ENCODE measurements around the gene SMIM33. TPM values are rescaled to one million over a fixed set of nuclear protein-coding genes. Genes with fewer than 3 reads are reported as not detected.
"Not testable (repeated sequence)": the region's sequence is repeated elsewhere in the genome, so short reads cannot be mapped to it uniquely, and the experiment has no call there.

SMIM33 gene
- total and polyA plus RNA-seq, 5 donors from 2014 or later: 0.08 to 1.9 (median 0.72) TPM

GRCh38 chr5:139479729-139480128 lies 8.9 kb downstream of the SMIM33 start:
- Mint-ChIP-seq H3K4me1 (peaks cover 0 to 67% (median 40%) of the 10 kb centered on the region in 4 donors), H3K27ac (peak overlapping the region in 2 of 3 donors; percentile 88 to 89), H3K36me3 (peaks cover 23% of the 10 kb centered on the region), H3K4me3 (peak overlapping the region in 2 of 4 donors; percentile 43 to 61)
- H3K9me3 ChIP-seq (ENCODE audit: control insufficient read depth in 2 of 2, low read length in 2 of 2); H3K4me3 ChIP-seq (ENCODE audit: low read depth, low read length); H3K27me3 ChIP-seq (ENCODE audit: control insufficient read depth, insufficient read depth, low read length); ATAC-seq (ENCODE audit: low read depth in 2 of 2); H3K27me3 Mint-ChIP-seq; DNase-seq; H3K9me3 Mint-ChIP-seq: not testable (repeated sequence)
- Histone ChIP-seq H3K36me3 (ENCODE audit: control insufficient read depth, insufficient read depth, low read length) (peaks cover 47% of the 10 kb centered on the region), H3K4me1 (ENCODE audit: control insufficient read depth, insufficient read depth, low read length, poor library complexity, severe bottlenecking) (peaks cover 66% of the 10 kb centered on the region), H3K27ac (ENCODE audit: insufficient read depth, low read length, poor library complexity, severe bottlenecking) (peak overlapping the region; percentile 23)

DNA sequence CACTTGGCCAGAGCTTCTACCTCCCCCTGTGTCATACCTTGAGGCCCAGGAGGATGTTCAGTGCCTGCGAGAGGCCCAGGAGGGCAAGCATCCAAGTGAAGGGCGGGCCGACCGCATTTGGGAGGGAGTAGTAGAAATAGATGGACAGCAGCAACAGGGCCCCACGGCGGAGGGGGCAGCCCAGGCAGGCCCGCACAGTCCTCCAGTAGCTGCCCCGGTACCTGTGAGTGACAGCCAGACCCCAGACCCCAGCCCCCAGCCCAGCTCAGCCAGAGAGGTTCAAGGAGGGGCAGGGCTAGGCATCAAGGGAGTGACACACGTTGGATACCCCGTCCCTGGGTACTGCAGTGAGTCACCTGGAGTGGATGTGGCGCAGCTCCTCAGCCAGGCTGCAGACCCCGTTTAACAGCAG lies 10.3 kb downstream of the SMIM33 start:
- Histone ChIP-seq H3K36me3 (ENCODE audit: control insufficient read depth, insufficient read depth, low read length) (peaks cover 34% of the 10 kb centered on the region), H3K27me3 (ENCODE audit: control insufficient read depth, insufficient read depth, low read length) (no peaks in the 10 kb centered on the region), H3K4me1 (ENCODE audit: control insufficient read depth, insufficient read depth, low read length, poor library complexity, severe bottlenecking) (peaks cover 52% of the 10 kb centered on the region), H3K9me3 (ENCODE audit: control insufficient read depth in 2 of 2, low read length in 2 of 2) (no peaks in the 10 kb centered on the region), H3K4me3 (ENCODE audit: low read depth, low read length) (peak overlapping the region; percentile 97), H3K27ac (ENCODE audit: insufficient read depth, low read length, poor library complexity, severe bottlenecking) (peak overlapping the region; percentile 83)
- Mint-ChIP-seq H3K27ac (peak overlapping the region; percentile 94 to 98 (median 98)), H3K4me1 (peaks cover 0 to 54% (median 27%) of the 10 kb centered on the region in 4 donors), H3K9me3 (no peaks in the 10 kb centered on the region), H3K4me3 (peak overlapping the region; percentile 90 to 94 (median 93)), H3K36me3 (peaks cover 15% of the 10 kb centered on the region), H3K27me3 (no peaks in the 10 kb centered on the region)
- ATAC-seq (ENCODE audit: low read depth in 2 of 2): peak; percentile 29 to 46
- peak in 2 of 3 donors; percentile 7 to 38 for DNase-seq

DNA sequence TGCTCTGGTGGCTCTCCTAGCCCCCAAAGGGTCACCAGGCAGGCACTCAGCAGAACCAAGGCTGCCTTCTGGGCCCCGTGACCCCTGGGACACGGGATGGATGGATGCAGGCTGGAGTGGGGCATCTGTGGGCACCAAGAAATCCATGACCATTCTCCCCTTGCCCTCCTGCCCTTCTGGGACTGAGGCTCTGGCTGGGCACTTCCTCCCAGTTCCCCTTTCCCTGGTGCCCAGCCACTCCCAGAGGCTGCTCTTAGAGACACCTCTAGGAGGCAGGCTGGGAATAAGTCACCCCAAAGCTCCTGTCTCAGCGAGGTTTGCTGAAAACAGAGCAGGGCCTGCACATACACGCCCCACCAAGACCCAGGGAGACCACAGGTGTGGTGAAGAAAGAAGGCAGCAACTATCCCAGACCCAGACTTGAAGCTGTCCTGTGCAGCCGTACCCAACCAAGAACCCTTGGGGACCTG lies 10.8 kb downstream of the SMIM33 start:
- peak overlapping the region; percentile 97 for H3K4me3 ChIP-seq (ENCODE audit: low read depth, low read length)
- peaks cover 50% of the 10 kb centered on the region for H3K4me1 ChIP-seq (ENCODE audit: control insufficient read depth, insufficient read depth, low read length, poor library complexity, severe bottlenecking)
- peak overlapping the region; percentile 94 to 99 (median 98) for H3K27ac Mint-ChIP-seq
- H3K27me3 ChIP-seq (ENCODE audit: control insufficient read depth, insufficient read depth, low read length): no peaks in the 10 kb centered on the region
- peak overlapping the region; percentile 83 for H3K27ac ChIP-seq (ENCODE audit: insufficient read depth, low read length, poor library complexity, severe bottlenecking)
- H3K4me3 Mint-ChIP-seq: peak overlapping the region; percentile 90 to 94 (median 93)
- H3K9me3 Mint-ChIP-seq: no peaks in the 10 kb centered on the region
- DNase-seq (peak in 2 of 3 donors; percentile 6 to 36), ATAC-seq (ENCODE audit: low read depth in 2 of 2) (peak; percentile 14 to 23)
- H3K27me3 Mint-ChIP-seq: no peaks in the 10 kb centered on the region
- H3K9me3 ChIP-seq (ENCODE audit: control insufficient read depth in 2 of 2, low read length in 2 of 2): no peaks in the 10 kb centered on the region
- H3K36me3 ChIP-seq (ENCODE audit: control insufficient read depth, insufficient read depth, low read length): peaks cover 31% of the 10 kb centered on the region
- H3K4me1 Mint-ChIP-seq: peaks cover 0 to 53% (median 27%) of the 10 kb centered on the region in 4 donors
- peaks cover 15% of the 10 kb centered on the region for H3K36me3 Mint-ChIP-seq

DNA sequence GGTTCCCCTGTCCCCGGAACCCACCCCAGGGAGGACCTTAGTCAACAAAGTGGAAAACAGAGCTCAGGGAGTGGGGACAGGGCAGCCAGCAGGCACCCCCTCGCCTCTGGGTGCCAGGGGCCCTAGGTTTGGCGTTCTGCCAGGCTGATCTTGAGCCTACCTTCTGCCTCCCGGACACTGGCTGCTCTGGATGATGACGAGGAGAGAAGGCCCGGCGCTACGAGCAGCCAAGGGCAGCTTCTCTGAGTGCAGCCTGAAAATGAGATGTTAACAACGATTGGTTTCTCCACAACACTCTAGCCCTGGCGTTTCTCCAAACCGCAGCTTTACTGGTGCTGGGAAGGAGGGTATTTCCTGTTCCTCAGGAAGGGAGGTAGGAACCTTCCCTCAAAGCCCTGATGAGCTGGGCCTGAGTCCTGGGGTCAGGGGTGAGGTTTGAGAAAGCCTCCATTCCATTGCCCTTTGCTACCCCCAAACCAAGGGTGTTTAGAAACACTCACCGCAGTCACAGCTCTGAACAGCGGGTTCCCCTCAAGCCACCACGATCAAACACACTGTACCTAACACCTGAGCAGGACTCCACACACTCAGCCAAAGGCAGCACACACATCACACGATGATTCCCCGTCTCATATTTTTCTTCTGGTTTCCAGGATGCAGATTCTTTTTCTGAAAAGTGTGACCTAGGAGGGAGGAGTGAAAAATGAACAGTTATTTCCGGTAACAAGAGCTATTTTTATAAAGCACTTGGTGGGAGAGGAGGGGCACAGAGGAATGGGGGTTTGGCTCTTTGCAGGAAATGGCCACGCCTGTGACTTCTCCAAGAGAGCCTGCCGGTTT lies 11.5 kb downstream of the SMIM33 start, which contains the start of gene STING1:
Gene STING1 (minus strand): TSS at position 709 of the 840 bp plus-strand sequence. CDS start 1,054 bp downstream, outside the sequence.
- Histone ChIP-seq H3K4me1 (ENCODE audit: control insufficient read depth, insufficient read depth, low read length, poor library complexity, severe bottlenecking) (peaks cover 45% of the 10 kb centered on the region), H3K9me3 (ENCODE audit: control insufficient read depth in 2 of 2, low read length in 2 of 2) (no peaks in the 10 kb centered on the region), H3K27me3 (ENCODE audit: control insufficient read depth, insufficient read depth, low read length) (no peaks in the 10 kb centered on the region), H3K27ac (ENCODE audit: insufficient read depth, low read length, poor library complexity, severe bottlenecking) (peak within 1 kb of the TSS; percentile 83), H3K36me3 (ENCODE audit: control insufficient read depth, insufficient read depth, low read length) (peaks cover 26% of the 10 kb centered on the region), H3K4me3 (ENCODE audit: low read depth, low read length) (peak within 1 kb of the TSS; percentile 97)
- peak within 1 kb of the TSS; percentile 90 to 94 (median 93) for H3K4me3 Mint-ChIP-seq
- DNase-seq (peak; percentile 48 to 91 (median 70)), ATAC-seq (ENCODE audit: low read depth in 2 of 2) (peak; percentile 74 to 81)
- H3K4me1 Mint-ChIP-seq: peaks cover 0 to 53% (median 27%) of the 10 kb centered on the region in 4 donors
- peak within 1 kb of the TSS; percentile 94 to 99 (median 98) for H3K27ac Mint-ChIP-seq
- peaks cover 15% of the 10 kb centered on the region for H3K36me3 Mint-ChIP-seq
- H3K27me3 Mint-ChIP-seq: no peaks in the 10 kb centered on the region
- no peaks in the 10 kb centered on the region for H3K9me3 Mint-ChIP-seq

DNA sequence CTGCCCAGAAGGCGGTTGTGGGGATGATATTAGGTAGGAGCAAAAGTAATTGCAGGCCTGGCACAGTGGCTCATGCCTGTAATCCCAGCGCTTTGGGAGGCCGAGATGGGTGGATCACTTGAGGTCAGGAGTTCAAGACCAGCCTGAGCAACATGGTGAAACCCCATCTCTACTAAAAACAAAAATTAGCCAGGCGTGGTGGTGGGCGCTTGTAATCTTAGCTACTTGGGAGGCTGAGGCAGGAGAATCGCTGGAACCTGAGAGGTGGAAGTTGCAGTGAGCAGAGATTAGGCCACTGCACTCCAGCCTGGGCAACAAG lies 12.0 kb downstream of the SMIM33 start:
- peak overlapping the region; percentile 94 to 99 (median 98) for H3K27ac Mint-ChIP-seq
- ATAC-seq (ENCODE audit: low read depth in 2 of 2); H3K27me3 ChIP-seq (ENCODE audit: control insufficient read depth, insufficient read depth, low read length); H3K9me3 ChIP-seq (ENCODE audit: control insufficient read depth in 2 of 2, low read length in 2 of 2); DNase-seq; H3K27me3 Mint-ChIP-seq; H3K9me3 Mint-ChIP-seq: not testable (repeated sequence)
- H3K4me1 Mint-ChIP-seq: peaks cover 0 to 49% (median 25%) of the 10 kb centered on the region in 4 donors
- H3K36me3 Mint-ChIP-seq: peaks cover 15% of the 10 kb centered on the region
- Histone ChIP-seq H3K4me1 (ENCODE audit: control insufficient read depth, insufficient read depth, low read length, poor library complexity, severe bottlenecking) (peaks cover 41% of the 10 kb centered on the region), H3K27ac (ENCODE audit: insufficient read depth, low read length, poor library complexity, severe bottlenecking) (peak overlapping the region; percentile 83), H3K4me3 (ENCODE audit: low read depth, low read length) (peak overlapping the region; percentile 97), H3K36me3 (ENCODE audit: control insufficient read depth, insufficient read depth, low read length) (peaks cover 20% of the 10 kb centered on the region)
- H3K4me3 Mint-ChIP-seq: peak overlapping the region; percentile 90 to 94 (median 93)

GRCh38 chr5:139486201-139486600 lies 15.4 kb downstream of the SMIM33 start:
- Mint-ChIP-seq H3K4me1 (peaks cover 0 to 30% (median 11%) of the 10 kb centered on the region in 4 donors), H3K9me3 (no peaks in the 10 kb centered on the region), H3K27ac (peak overlapping the region in 2 of 3 donors; percentile 31 to 84)

DNA sequence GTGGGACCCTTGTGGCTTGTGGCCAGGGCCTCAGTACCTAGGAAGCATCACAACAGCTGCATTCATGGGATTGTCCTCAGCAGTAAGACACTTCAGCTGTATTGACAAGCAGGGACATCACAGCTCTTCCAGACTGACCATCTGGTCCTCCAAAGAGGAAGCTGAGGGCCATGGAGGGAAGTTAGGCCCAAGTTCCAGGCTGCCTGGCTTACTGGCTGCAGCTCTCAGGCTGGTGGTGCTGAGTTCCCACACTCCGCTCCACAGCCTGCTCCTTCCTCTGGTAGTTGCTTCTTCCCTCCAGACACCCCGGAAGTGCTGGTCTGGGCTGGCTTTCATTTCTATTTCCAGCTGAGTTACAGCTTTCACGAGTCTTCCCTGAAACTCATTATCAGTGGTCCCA lies 17.5 kb downstream of the SMIM33 start:
- no peak overlapping the region for H3K27ac ChIP-seq (ENCODE audit: insufficient read depth, low read length, poor library complexity, severe bottlenecking)
- Mint-ChIP-seq H3K27ac (peak overlapping the region in 2 of 3 donors; percentile 48 to 80), H3K9me3 (no peaks in the 10 kb centered on the region), H3K36me3 (no peaks in the 10 kb centered on the region), H3K4me3 (no peak overlapping the region), H3K4me1 (peaks cover 0 to 25% (median 12%) of the 10 kb centered on the region in 4 donors), H3K27me3 (no peaks in the 10 kb centered on the region)
- H3K27me3 ChIP-seq (ENCODE audit: control insufficient read depth, insufficient read depth, low read length): no peaks in the 10 kb centered on the region
- DNase-seq: peak in 1 of 3 donors; percentile 27
- H3K9me3 ChIP-seq (ENCODE audit: control insufficient read depth in 2 of 2, low read length in 2 of 2): no peaks in the 10 kb centered on the region
- H3K4me3 ChIP-seq (ENCODE audit: low read depth, low read length): no peak overlapping the region
- H3K4me1 ChIP-seq (ENCODE audit: control insufficient read depth, insufficient read depth, low read length, poor library complexity, severe bottlenecking): peaks cover 6% of the 10 kb centered on the region
- H3K36me3 ChIP-seq (ENCODE audit: control insufficient read depth, insufficient read depth, low read length): no peaks in the 10 kb centered on the region
- ATAC-seq (ENCODE audit: low read depth in 2 of 2): peak in 1 of 2 donors; percentile 34

More at GRCh38 chr5:139486201-139486600, 15.4 kb downstream of the SMIM33 start:
- DNase-seq (no peak), ATAC-seq (ENCODE audit: low read depth in 2 of 2) (no peak)
- no peaks in the 10 kb centered on the region for H3K27me3 ChIP-seq (ENCODE audit: control insufficient read depth, insufficient read depth, low read length)
- H3K36me3 ChIP-seq (ENCODE audit: control insufficient read depth, insufficient read depth, low read length): no peaks in the 10 kb centered on the region
- no peak overlapping the region for H3K4me3 ChIP-seq (ENCODE audit: low read depth, low read length)
- peaks cover 15% of the 10 kb centered on the region for H3K4me1 ChIP-seq (ENCODE audit: control insufficient read depth, insufficient read depth, low read length, poor library complexity, severe bottlenecking)
- Mint-ChIP-seq H3K27me3 (no peaks in the 10 kb centered on the region), H3K4me3 (no peak overlapping the region), H3K36me3 (no peaks in the 10 kb centered on the region)
- H3K9me3 ChIP-seq (ENCODE audit: control insufficient read depth in 2 of 2, low read length in 2 of 2): no peaks in the 10 kb centered on the region
- H3K27ac ChIP-seq (ENCODE audit: insufficient read depth, low read length, poor library complexity, severe bottlenecking): no peak overlapping the region
